HepG2 (cell line): ENCODE measurements around the gene ARL2. TPM values are rescaled to one million over a fixed set of nuclear protein-coding genes. Genes with fewer than 3 reads are reported as not detected.

Source experiments
- ARNTL ChIP-seq: sonication (generic); formaldehyde crosslinking; IDR thresholded peaks from 2 replicates; pipeline ENCODE4 v1.4.0; 2020; ENCODE audit warnings: mild to moderate bottlenecking, missing genetic modification reagents
- BCL6 ChIP-seq: IDR thresholded peaks from 2 replicates; pipeline ENCODE4 v1.6.1; 2016; ENCODE audit warnings: missing genetic modification reagents, missing compliant biosample characterization
- CAMTA2 ChIP-seq: sonication (generic); formaldehyde crosslinking; IDR thresholded peaks from 2 replicates; pipeline ENCODE4 v1.4.0; 2020; ENCODE audit warnings: mild to moderate bottlenecking, missing genetic modification reagents, borderline replicate concordance
- GATAD2A ChIP-seq: IDR thresholded peaks from 2 replicates; pipeline ENCODE4 v1.6.1; 2016
- IRF2 ChIP-seq: IDR thresholded peaks from 2 replicates; pipeline ENCODE4 v1.6.1; 2018; ENCODE audit warnings: missing genetic modification reagents, missing compliant biosample characterization
- MAZ ChIP-seq, 2 experiments: sonication (generic) in 1 of 2; formaldehyde crosslinking in 1 of 2; IDR thresholded peaks; 2 replicates each; pipeline versions ENCODE4 v1.5.0 to v1.6.1; 2012 to 2020; ENCODE audit warnings: low read depth in 2 of 2, mild to moderate bottlenecking in 2 of 2, borderline replicate concordance in 1 of 2, improper control_type of control experiment in 1 of 2, low read length in 1 of 2, missing genetic modification reagents in 1 of 2, moderate library complexity in 1 of 2
- MEIS1 ChIP-seq: sonication (generic); formaldehyde crosslinking; IDR thresholded peaks from 2 replicates; pipeline ENCODE4 v1.9.0; 2021; ENCODE audit warnings: mild to moderate bottlenecking, missing genetic modification reagents, moderate library complexity, borderline replicate concordance
- MEIS2 ChIP-seq: sonication (generic); formaldehyde crosslinking; IDR thresholded peaks from 2 replicates; pipeline ENCODE4 v1.9.0; 2021; ENCODE audit warnings: mild to moderate bottlenecking, missing genetic modification reagents
- MIER2 ChIP-seq: IDR thresholded peaks from 2 replicates; pipeline ENCODE4 v1.6.1; 2016; ENCODE audit warnings: missing biosample characterization, missing genetic modification reagents
- MTA1 ChIP-seq: sonication (generic); formaldehyde crosslinking; IDR thresholded peaks from 2 replicates; pipeline ENCODE4 v1.4.0; 2020; ENCODE audit warnings: missing genetic modification reagents, mild to moderate bottlenecking, borderline replicate concordance
- PAX8 ChIP-seq: sonication (generic); formaldehyde crosslinking; IDR thresholded peaks from 2 replicates; pipeline ENCODE4 v1.8.0; 2022; ENCODE audit warnings: mild to moderate bottlenecking, missing genetic modification reagents, borderline replicate concordance
- POLR2AphosphoS2 ChIP-seq: IDR thresholded peaks from 2 replicates; pipeline ENCODE4 v1.6.1; 2011; ENCODE audit warnings: low read depth, low read length, improper control_type of control experiment
- RARA ChIP-seq: IDR thresholded peaks from 2 replicates; pipeline ENCODE4 v1.6.1; 2016; ENCODE audit warnings: missing genetic modification reagents, missing compliant biosample characterization
- RORA ChIP-seq: sonication (generic); formaldehyde crosslinking; IDR thresholded peaks from 2 replicates; pipeline ENCODE4 v1.5.0; 2020; ENCODE audit warnings: mild to moderate bottlenecking, missing genetic modification reagents, moderate library complexity
- SKI ChIP-seq: fragments of 450-650 bp; IDR thresholded peaks from one replicate; pipeline ENCODE4 v1.6.1; 2018; ENCODE audit warnings: mild to moderate bottlenecking; ENCODE audit not compliant: partially characterized antibody
- SOX6 ChIP-seq, 2 experiments: fragments of 450-650 bp in 1 of 2; sonication (generic) in 1 of 2; formaldehyde crosslinking in 1 of 2; IDR thresholded peaks; 2 replicates each; pipeline versions ENCODE4 v1.4.0 to v1.6.1; 2017 to 2020; ENCODE audit warnings: antibody characterized with exemption in 1 of 2, mild to moderate bottlenecking in 1 of 2, missing genetic modification reagents in 1 of 2
- TBL1XR1 ChIP-seq: fragments of 150-350 bp; IDR thresholded peaks from 2 replicates; pipeline ENCODE4 v1.6.1; 2014; ENCODE audit warnings: borderline replicate concordance, low read length; ENCODE audit not compliant: partially characterized antibody
- TBX3 ChIP-seq: fragments of 450-650 bp; IDR thresholded peaks from 2 replicates; pipeline ENCODE4 v1.6.1; 2017; ENCODE audit warnings: antibody characterized with exemption, mild to moderate bottlenecking, inconsistent platforms, borderline replicate concordance
- TEAD3 ChIP-seq: optimal IDR thresholded peaks from 2 replicates; pipeline ENCODE3; 2016; ENCODE audit warnings: borderline replicate concordance
- TOE1 ChIP-seq: sonication (generic); formaldehyde crosslinking; IDR thresholded peaks from 2 replicates; pipeline ENCODE4 v1.4.0; 2020; ENCODE audit warnings: mild to moderate bottlenecking, missing genetic modification reagents
- ZNF12 ChIP-seq: sonication (generic); formaldehyde crosslinking; IDR thresholded peaks from 2 replicates; pipeline ENCODE4 v1.5.0; 2020; ENCODE audit warnings: missing genetic modification reagents
- ZNF124 ChIP-seq: sonication (generic); formaldehyde crosslinking; IDR thresholded peaks from 2 replicates; pipeline ENCODE4 v1.4.0; 2020; ENCODE audit warnings: missing genetic modification reagents
- ZNF256 ChIP-seq: sonication (generic); formaldehyde crosslinking; conservative IDR thresholded peaks from 2 replicates; pipeline ENCODE4 v1.4.0; 2020; ENCODE audit warnings: missing genetic modification reagents
- ZNF44 ChIP-seq: sonication (generic); formaldehyde crosslinking; IDR thresholded peaks from 2 replicates; pipeline ENCODE4 v1.5.1; 2020; ENCODE audit warnings: mild to moderate bottlenecking, missing genetic modification reagents
- polyA plus RNA-seq, 8 experiments: library from polyadenylated mRNA; depleted of rRNA in 3 of 8; stranded (reverse) in 7 of 8; unstranded in 1 of 8; fragments of >200 nt; fragmentation: Illumina TruSeq in 4 of 8; extraction: Trizol in 4 of 8; gene quantifications; 2 replicates each; pipeline versions ENCODE4 v1.2.1 to v1.2.3, GENCODE V29; 2011 to 2016; ENCODE audit warnings: low read depth in 4 of 8, missing spikeins in 1 of 8, mixed read lengths in 1 of 8; ENCODE audit not compliant: insufficient read depth in 1 of 8
- total RNA-seq, 5 experiments: library from RNA; depleted of rRNA; stranded (reverse); fragments of >200 nt; fragmentation: Illumina TruSeq; extraction: Trizol; gene quantifications; 2 replicates each; pipeline ENCODE4 v1.2.3, GENCODE V29; 2016; ENCODE audit warnings: low read depth in 1 of 5
- TF ChIP-seq, protein P1 (sequence below): sonication (generic); formaldehyde crosslinking; IDR thresholded peaks from 2 replicates; pipeline ENCODE4 v1.8.1; 2023; ENCODE audit warnings: missing genetic modification reagents, inconsistent platforms, borderline replicate concordance
- TF ChIP-seq, protein P2 (sequence below): IDR thresholded peaks from 2 replicates; pipeline ENCODE4 v1.6.1; 2016; ENCODE audit warnings: mild to moderate bottlenecking
- TF ChIP-seq, protein P3 (sequence below): sonication (generic); formaldehyde crosslinking; IDR thresholded peaks from 2 replicates; pipeline ENCODE4 v1.4.0; 2020; ENCODE audit warnings: low read depth, mild to moderate bottlenecking, missing genetic modification reagents
- TF ChIP-seq, protein P4 (sequence below): sonication (generic); formaldehyde crosslinking; IDR thresholded peaks from 2 replicates; pipeline ENCODE4 v1.8.1; 2023; ENCODE audit warnings: mild to moderate bottlenecking, inconsistent platforms, moderate library complexity, missing genetic modification reagents, borderline replicate concordance

ARL2 gene
- total and polyA plus RNA-seq, 2 of the 13 experiments (the other 11 are each of a cell fraction or from before 2014, with no cell fraction given), result 82.9 to 84.4 TPM

DNA sequence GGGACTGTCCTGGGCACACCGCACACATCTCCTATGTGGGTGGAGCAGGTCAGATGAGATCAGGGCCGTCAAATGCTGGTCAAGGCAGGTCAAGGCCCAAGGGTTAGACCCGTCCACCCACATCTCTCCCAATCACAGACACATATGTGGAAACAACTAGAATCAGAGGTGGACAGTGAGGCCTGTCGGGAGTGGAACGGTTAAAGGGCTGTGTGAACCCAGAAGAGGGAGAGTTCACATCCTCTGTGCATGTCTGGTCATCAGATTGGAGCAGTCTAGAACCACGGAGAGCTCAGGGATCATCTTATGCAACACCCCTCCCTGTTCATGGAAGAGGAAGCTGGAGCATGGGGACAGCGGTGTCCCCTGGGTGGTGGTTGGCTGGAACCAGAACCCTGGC lies 5.9 kb downstream of the ARL2 start (continued):
- TF ChIP-seq MTA1 (CRISPR knock-in tag) (no peak), MAZ (IDR thresholded peaks at IDR 0.05; ENCODE audit: borderline replicate concordance, low read depth, low read length) (no peak), MAZ (CRISPR knock-in tag; IDR thresholded peaks at IDR 0.05; ENCODE audit: low read depth) (no peak), TEAD3 (CRISPR knock-in tag) (peak; percentile 21), POLR2AphosphoS2 (no peak), SOX6 (IDR thresholded peaks at IDR 0.05) (no peak), SOX6 (CRISPR knock-in tag; IDR thresholded peaks at IDR 0.05) (0 out of 2 replicates have a peak, but pooled peaks have one; percentile 24), MEIS2 (CRISPR knock-in tag) (no peak), MEIS1 (CRISPR knock-in tag) (no peak), TBL1XR1 (no peak), GATAD2A (CRISPR knock-in tag) (peak; percentile 62; the same call in 1 of the 2 replicates), ZNF124 (CRISPR knock-in tag) (no peak), ARNTL (CRISPR knock-in tag) (no peak), ZNF12 (CRISPR knock-in tag) (no peak), SKI (peak; percentile 78), IRF2 (CRISPR knock-in tag) (0 out of 2 replicates have a peak, but pooled peaks have one; percentile 45), CAMTA2 (no peak), RORA (no peak), PAX8 (CRISPR knock-in tag) (no peak), ZNF256 (CRISPR knock-in tag) (no peak), ZNF44 (no peak), MIER2 (peak; percentile 84), RARA (CRISPR knock-in tag) (peak; percentile 75), BCL6 (no peak; the same call in 1 of the 2 replicates), TBX3 (no peak), TOE1 (CRISPR knock-in tag) (no peak)
- TF ChIP-seq, protein P1, sequence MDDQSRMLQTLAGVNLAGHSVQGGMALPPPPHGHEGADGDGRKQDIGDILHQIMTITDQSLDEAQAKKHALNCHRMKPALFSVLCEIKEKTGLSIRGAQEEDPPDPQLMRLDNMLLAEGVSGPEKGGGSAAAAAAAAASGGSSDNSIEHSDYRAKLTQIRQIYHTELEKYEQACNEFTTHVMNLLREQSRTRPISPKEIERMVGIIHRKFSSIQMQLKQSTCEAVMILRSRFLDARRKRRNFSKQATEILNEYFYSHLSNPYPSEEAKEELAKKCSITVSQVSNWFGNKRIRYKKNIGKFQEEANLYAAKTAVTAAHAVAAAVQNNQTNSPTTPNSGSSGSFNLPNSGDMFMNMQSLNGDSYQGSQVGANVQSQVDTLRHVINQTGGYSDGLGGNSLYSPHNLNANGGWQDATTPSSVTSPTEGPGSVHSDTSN (CRISPR knock-in tag), result no peak
- TF ChIP-seq, protein P2, sequence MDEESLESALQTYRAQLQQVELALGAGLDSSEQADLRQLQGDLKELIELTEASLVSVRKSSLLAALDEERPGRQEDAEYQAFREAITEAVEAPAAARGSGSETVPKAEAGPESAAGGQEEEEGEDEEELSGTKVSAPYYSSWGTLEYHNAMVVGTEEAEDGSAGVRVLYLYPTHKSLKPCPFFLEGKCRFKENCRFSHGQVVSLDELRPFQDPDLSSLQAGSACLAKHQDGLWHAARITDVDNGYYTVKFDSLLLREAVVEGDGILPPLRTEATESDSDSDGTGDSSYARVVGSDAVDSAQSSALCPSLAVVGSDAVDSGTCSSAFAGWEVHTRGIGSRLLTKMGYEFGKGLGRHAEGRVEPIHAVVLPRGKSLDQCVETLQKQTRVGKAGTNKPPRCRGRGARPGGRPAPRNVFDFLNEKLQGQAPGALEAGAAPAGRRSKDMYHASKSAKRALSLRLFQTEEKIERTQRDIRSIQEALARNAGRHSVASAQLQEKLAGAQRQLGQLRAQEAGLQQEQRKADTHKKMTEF (CRISPR knock-in tag), result no peak
- TF ChIP-seq, protein P3, sequence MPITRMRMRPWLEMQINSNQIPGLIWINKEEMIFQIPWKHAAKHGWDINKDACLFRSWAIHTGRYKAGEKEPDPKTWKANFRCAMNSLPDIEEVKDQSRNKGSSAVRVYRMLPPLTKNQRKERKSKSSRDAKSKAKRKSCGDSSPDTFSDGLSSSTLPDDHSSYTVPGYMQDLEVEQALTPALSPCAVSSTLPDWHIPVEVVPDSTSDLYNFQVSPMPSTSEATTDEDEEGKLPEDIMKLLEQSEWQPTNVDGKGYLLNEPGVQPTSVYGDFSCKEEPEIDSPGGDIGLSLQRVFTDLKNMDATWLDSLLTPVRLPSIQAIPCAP (CRISPR knock-in tag), result no peak
- TF ChIP-seq, protein P4, sequence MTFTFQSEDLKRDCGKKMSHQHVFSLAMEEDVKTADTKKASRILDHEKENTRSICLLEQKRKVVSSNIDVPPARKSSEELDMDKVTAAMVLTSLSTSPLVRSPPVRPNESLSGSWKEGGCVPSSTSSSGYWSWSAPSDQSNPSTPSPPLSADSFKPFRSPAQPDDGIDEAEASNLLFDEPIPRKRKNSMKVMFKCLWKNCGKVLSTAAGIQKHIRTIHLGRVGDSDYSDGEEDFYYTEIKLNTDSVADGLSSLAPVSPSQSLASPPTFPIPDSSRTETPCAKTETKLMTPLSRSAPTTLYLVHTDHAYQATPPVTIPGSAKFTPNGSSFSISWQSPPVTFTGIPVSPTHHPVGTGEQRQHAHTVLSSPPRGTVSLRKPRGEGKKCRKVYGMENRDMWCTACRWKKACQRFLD (CRISPR knock-in tag), result no peak
